Esophagus squamous epithelium (tissue), 5 donors: Measurements from ENCODE around the gene SPRTN. TPM values are rescaled to one million over a fixed set of nuclear protein-coding genes. Genes with fewer than 3 reads are reported as not detected.

ENCODE experiments used
- DNase-seq: peaks from one replicate; lab custom pipeline; 2025; lab: John Stamatoyannopoulos, UW
- H3K27ac ChIP-seq, 4 donors: fragments of 200-600 bp; sonication (generic); one replicate each; pipeline ENCODE4 v1.5.1; 2016 to 2019; ENCODE audit warnings: mild to moderate bottlenecking in 1 of 4
- H3K27me3 ChIP-seq, 4 donors: fragments of 200-600 bp; sonication (generic); 1 replicate in 3 of 4; 2 replicates in 1 of 4; pipeline versions ENCODE4 v1.5.1 to v1.6.0; 2017 to 2021; ENCODE audit warnings: antibody characterized with exemption in 1 of 4
- H3K36me3 ChIP-seq, 3 donors: fragments of 200-600 bp; sonication (generic); one replicate each; pipeline ENCODE4 v1.5.1; 2016 to 2019
- H3K4me1 ChIP-seq, 3 donors: fragments of 200-600 bp; sonication (generic); one replicate each; pipeline ENCODE4 v1.5.1; 2017 to 2019
- H3K4me3 ChIP-seq, 4 donors: fragments of 200-600 bp; sonication (generic); 1 replicate in 3 of 4; 2 replicates in 1 of 4; pipeline ENCODE4 v1.5.1; 2016 to 2019; ENCODE audit warnings: mild to moderate bottlenecking in 2 of 4, moderate library complexity in 1 of 4
- H3K9me3 ChIP-seq, 3 donors: fragments of 200-600 bp; sonication (generic); one replicate each; pipeline ENCODE4 v1.5.1; 2016 to 2019
- POLR2A ChIP-seq, 4 donors: fragments of 450-650 bp; IDR thresholded peaks; one replicate each; pipeline ENCODE4 v1.6.1; 2017; ENCODE audit warnings: antibody characterized with exemption in 4 of 4, mild to moderate bottlenecking in 4 of 4, moderate library complexity in 3 of 4
- WGBS, 2 donors: methylation state at CpG; one replicate each; pipeline ENCODE4 v1.1.5; 2018; 5-methylcytosine and 5-hydroxymethylcytosine counted together
- intact Hi-C: fragments of 100-400 bp; cut with DNase I; formaldehyde crosslinking; loops from one replicate; pipeline ENCODE4 v1.15.0; 2022
- total RNA-seq, 4 donors: library from RNA; depleted of rRNA; stranded (reverse); fragments of >200 nt; gene quantifications; one replicate each; pipeline ENCODE4 v1.1.0, GENCODE V29; 2016
- TF ChIP-seq, protein P1 (sequence below), 6 experiments: fragments of 450-650 bp in 4 of 6; fragments of 200-600 bp in 2 of 6; sonication (generic) in 2 of 6; IDR thresholded peaks; one replicate each; pipeline ENCODE4 v1.5.1; 2016 to 2019; ENCODE audit warnings: antibody characterized with exemption in 6 of 6, mild to moderate bottlenecking in 4 of 6, moderate library complexity in 4 of 6
- donor health status: DM: yes; HTN: yes; CAD: no.

SPRTN gene
- total RNA-seq, 4 donors from 2014 or later = 10.9 to 22.9 (median 16.9) TPM

DNA sequence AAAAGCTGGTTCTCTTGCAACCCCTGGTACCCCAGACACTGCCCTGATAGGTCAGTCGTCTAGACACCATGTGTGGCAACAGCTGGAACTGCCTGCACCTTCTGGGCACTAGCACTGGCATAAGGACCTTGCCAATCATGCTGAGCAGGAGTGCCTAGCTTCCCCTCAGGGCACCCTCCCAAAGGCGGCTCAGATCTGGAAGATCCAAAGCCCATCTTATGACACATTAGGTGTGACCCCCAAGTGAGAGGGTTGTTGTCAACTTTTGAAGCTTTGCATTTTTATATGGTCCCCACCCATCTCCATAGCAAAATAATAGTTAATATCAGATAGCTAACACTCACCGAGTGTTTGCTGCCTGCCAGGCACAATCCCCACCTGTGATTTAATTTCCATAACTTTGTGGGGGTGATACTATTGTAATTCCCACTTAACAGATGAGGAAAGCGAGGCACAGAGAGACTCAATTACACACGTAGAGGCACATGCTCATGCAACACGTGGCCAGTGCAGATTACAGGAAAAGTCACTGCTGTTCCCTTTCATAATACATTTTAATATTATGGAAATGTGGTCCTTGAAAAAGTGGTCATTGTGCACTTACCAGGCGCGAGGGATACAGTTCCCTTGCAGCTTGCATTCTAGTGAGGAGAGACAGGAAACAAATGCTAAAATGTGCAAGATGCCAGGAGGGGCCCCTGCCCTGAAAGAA lies 26.2 kb upstream of the SPRTN start:
- DNase-seq = no peak
- intact Hi-C loops = loop anchor here (10.0 kb wide), 1 partner anchor 47 kb away; no protein-coding TSS in a partner anchor
- no peaks in the 10 kb centered on the region for H3K27me3 ChIP-seq
- H3K27ac ChIP-seq = no peak overlapping the region
- H3K4me1 ChIP-seq = no peaks in the 10 kb centered on the region
- 78 to 90% methylated on average over 8 of the region's 8 CpGs for WGBS, 2 donors
- H3K36me3 ChIP-seq = no peaks in the 10 kb centered on the region
- no peaks in the 10 kb centered on the region for H3K9me3 ChIP-seq
- no peak overlapping the region for H3K4me3 ChIP-seq
- TF ChIP-seq, protein P1, sequence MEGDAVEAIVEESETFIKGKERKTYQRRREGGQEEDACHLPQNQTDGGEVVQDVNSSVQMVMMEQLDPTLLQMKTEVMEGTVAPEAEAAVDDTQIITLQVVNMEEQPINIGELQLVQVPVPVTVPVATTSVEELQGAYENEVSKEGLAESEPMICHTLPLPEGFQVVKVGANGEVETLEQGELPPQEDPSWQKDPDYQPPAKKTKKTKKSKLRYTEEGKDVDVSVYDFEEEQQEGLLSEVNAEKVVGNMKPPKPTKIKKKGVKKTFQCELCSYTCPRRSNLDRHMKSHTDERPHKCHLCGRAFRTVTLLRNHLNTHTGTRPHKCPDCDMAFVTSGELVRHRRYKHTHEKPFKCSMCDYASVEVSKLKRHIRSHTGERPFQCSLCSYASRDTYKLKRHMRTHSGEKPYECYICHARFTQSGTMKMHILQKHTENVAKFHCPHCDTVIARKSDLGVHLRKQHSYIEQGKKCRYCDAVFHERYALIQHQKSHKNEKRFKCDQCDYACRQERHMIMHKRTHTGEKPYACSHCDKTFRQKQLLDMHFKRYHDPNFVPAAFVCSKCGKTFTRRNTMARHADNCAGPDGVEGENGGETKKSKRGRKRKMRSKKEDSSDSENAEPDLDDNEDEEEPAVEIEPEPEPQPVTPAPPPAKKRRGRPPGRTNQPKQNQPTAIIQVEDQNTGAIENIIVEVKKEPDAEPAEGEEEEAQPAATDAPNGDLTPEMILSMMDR (IDR thresholded peaks at IDR 0.05) = no peak
- TF ChIP-seq POLR2A (IDR thresholded peaks at IDR 0.05) = no peak

DNA sequence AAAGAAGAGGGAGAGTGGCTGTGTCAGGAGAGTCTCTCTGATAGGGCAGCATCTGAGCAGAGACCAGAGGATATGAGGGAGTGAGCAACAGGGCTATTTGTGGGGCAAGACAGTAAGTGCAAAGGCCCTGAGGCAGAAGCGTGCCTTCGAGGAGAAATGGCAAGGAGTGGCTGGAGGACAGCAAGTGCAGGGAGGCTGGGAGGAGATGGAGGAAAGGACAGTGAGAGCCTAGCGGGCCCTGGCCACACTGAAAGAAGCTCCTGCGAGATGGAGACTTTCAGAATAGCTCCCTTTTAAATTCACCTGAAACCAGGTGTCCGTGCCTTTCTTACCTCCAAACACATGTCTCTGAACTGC lies 25.7 kb upstream of the SPRTN start:
- intact Hi-C loops = loop anchor here (10.0 kb wide), 1 partner anchor 48 kb away; no protein-coding TSS in a partner anchor
- Histone ChIP-seq H3K27ac (no peak overlapping the region), H3K4me3 (no peak overlapping the region), H3K4me1 (no peaks in the 10 kb centered on the region), H3K36me3 (no peaks in the 10 kb centered on the region), H3K9me3 (no peaks in the 10 kb centered on the region), H3K27me3 (no peaks in the 10 kb centered on the region)
- TF ChIP-seq, protein P1 (IDR thresholded peaks at IDR 0.05) = no peak
- TF ChIP-seq POLR2A (IDR thresholded peaks at IDR 0.05) = no peak
- no peak for DNase-seq
- WGBS, 2 donors = 90 to 96% methylated on average over 5 of the region's 5 CpGs

DNA sequence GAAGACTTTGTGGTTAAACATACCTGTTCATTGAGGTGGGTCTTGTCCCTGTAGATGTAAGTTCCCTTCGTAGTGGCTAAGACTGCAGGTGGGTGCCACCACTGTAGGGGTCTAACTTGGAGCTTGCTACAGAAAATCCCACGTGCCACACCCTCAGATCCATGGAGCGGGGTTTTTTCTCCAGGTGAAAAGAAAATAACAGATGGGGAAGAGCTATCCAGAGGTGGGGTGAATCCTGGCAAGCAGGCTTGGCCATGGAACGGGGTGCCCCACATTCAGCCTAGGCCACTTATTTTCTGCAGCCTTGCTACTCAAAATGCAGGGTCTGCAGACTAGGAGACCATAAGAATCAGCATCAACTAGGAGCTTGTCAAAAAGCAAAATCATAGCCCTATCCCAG lies 24.4 kb upstream of the SPRTN start:
- no peaks in the 10 kb centered on the region for H3K4me1 ChIP-seq
- no peaks in the 10 kb centered on the region for H3K9me3 ChIP-seq
- 74 to 79% methylated on average over 4 of the region's 4 CpGs for WGBS, 2 donors
- no peak for DNase-seq
- intact Hi-C loops = loop anchor here (10.0 kb wide), 1 partner anchor 49 kb away; no protein-coding TSS in a partner anchor
- H3K27ac ChIP-seq = no peak overlapping the region
- TF ChIP-seq POLR2A (IDR thresholded peaks at IDR 0.05) = no peak
- TF ChIP-seq, protein P1 (IDR thresholded peaks at IDR 0.05) = no peak
- H3K4me3 ChIP-seq = no peak overlapping the region
- H3K36me3 ChIP-seq = no peaks in the 10 kb centered on the region
- no peaks in the 10 kb centered on the region for H3K27me3 ChIP-seq

DNA sequence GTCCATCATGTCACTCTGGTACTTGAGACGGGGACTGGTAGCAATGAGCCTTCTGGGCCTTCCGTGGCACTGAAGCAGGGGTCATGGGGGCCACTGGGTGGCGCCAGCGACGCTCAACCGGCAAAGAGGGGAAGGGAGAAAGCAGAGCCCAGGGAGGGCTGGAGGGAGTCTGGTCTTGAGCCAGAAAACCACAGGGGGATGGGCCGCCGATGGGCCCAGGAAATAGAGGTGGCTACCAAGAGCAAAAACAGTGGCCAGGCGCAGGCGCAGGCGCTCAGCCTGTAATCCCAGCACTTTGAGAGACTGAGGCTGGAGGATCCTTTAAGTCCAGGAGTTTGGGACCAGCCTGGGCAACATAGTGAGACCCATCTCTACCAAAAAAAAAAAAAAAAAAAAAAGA lies 22.2 kb upstream of the SPRTN start:
- no peak for DNase-seq
- no peaks in the 10 kb centered on the region for H3K27me3 ChIP-seq
- no peak for TF ChIP-seq POLR2A (IDR thresholded peaks at IDR 0.05)
- TF ChIP-seq, protein P1 (IDR thresholded peaks at IDR 0.05) = peak in 3 of 6 experiments; percentile 18 to 47 (median 34)
- no peaks in the 10 kb centered on the region for H3K4me1 ChIP-seq
- no peaks in the 10 kb centered on the region for H3K9me3 ChIP-seq
- H3K36me3 ChIP-seq = no peaks in the 10 kb centered on the region
- no peak overlapping the region for H3K4me3 ChIP-seq
- 38 to 42% methylated on average over 11 of the region's 11 CpGs for WGBS, 2 donors
- intact Hi-C loops = loop anchor here (10.0 kb wide), 1 partner anchor 51 kb away; no protein-coding TSS in a partner anchor
- no peak overlapping the region for H3K27ac ChIP-seq

DNA sequence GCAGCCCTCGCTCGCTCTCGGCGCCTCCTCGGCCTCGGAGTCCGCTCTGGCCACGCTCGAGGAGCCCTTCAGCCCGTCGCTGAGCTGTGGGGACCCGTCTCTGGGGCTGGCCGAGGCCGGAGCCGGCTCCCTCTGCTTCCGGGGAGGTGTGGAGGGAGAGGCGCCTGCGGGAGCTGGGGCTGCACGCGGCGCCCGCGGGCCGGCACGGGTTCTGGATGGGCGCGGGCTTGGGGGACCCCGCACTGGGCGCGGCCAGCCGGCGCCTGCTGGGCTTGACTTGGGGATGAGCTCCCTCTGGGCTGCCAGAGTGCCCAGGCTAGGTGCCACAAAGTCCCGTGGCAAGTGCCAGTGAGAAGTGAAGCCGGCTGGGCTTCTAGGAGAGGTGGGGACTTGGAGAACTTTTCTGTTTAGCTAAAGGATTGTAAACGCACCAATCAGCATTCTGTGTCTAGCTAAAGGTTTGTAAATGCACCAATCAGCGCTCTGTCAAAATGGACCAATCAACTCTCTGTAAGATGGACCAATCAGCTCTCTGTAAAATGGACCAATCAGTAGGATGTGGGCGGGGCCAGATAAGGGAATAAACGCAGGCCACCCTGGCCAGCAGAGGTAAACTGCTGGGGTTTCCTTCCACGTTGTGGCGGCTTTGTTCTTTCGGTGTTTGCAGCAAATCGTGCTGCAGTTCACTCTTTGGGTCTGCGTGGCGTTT lies 20.6 kb upstream of the SPRTN start:
- Histone ChIP-seq H3K27me3 (no peaks in the 10 kb centered on the region), H3K9me3 (no peaks in the 10 kb centered on the region), H3K27ac (no peak overlapping the region), H3K36me3 (no peaks in the 10 kb centered on the region), H3K4me1 (no peaks in the 10 kb centered on the region), H3K4me3 (no peak overlapping the region)
- 84 to 91% methylated on average over 15 to 24 of the region's 44 CpGs for WGBS, 2 donors
- intact Hi-C loops = loop anchor here (10.0 kb wide), 1 partner anchor 53 kb away; no protein-coding TSS in a partner anchor
- DNase-seq = no peak
- TF ChIP-seq POLR2A (IDR thresholded peaks at IDR 0.05) = no peak
- TF ChIP-seq, protein P1 (IDR thresholded peaks at IDR 0.05) = no peak
